Measurements from ENCODE around the gene FOCAD. TPM values are rescaled to one million over a fixed set of nuclear protein-coding genes. Genes with fewer than 3 reads are reported as not detected.

The FOCAD gene
- total RNA-seq, 2 donors from 2014 or later: 51.6 to 56.8 TPM

DNA sequence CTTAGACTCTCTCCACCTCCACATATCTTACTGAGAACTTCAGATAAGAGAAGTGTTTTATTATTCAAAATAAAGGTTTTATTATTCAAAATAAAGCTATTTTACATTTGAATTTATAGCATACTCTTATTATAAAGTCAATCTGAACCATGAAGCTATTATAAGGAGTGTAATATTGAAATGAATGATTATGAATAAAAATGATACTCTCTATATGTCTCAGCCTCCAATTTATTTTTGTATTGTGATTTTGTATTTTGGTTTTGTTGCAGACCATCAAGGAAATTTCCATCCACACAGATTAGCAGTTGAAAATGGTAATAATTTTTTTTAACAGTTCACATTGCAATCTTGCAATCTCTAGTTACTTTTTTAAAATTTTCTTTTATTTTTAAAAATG, 10.2 kb downstream of the FOCAD start:
- no peaks in the 10 kb centered on the region for H3K36me3 Mint-ChIP-seq (ENCODE audit: low read depth)
- no peaks in the 10 kb centered on the region for H3K27me3 Mint-ChIP-seq (ENCODE audit: insufficient read depth)
- Histone ChIP-seq H3K9ac (ENCODE audit: extremely low read depth, low read length, poor library complexity, severe bottlenecking) (no peak overlapping the region), H3K4me3 (ENCODE audit: low read length) (no peak overlapping the region), H3K4me1 (ENCODE audit: control insufficient read depth, insufficient read depth, low read length) (peaks cover 8% of the 10 kb centered on the region), H3K36me3 (ENCODE audit: control insufficient read depth, insufficient read depth, low read length) (peaks cover 5% of the 10 kb centered on the region), H3K27me3 (ENCODE audit: control insufficient read depth, insufficient read depth, low read length, poor library complexity, severe bottlenecking) (no peaks in the 10 kb centered on the region), H3K27ac (ENCODE audit: low read depth, low read length) (no peak overlapping the region), H3K9me3 (ENCODE audit: control insufficient read depth, low read length) (no peaks in the 10 kb centered on the region)
- DNase-seq: no peak
- TF ChIP-seq, protein P1, sequence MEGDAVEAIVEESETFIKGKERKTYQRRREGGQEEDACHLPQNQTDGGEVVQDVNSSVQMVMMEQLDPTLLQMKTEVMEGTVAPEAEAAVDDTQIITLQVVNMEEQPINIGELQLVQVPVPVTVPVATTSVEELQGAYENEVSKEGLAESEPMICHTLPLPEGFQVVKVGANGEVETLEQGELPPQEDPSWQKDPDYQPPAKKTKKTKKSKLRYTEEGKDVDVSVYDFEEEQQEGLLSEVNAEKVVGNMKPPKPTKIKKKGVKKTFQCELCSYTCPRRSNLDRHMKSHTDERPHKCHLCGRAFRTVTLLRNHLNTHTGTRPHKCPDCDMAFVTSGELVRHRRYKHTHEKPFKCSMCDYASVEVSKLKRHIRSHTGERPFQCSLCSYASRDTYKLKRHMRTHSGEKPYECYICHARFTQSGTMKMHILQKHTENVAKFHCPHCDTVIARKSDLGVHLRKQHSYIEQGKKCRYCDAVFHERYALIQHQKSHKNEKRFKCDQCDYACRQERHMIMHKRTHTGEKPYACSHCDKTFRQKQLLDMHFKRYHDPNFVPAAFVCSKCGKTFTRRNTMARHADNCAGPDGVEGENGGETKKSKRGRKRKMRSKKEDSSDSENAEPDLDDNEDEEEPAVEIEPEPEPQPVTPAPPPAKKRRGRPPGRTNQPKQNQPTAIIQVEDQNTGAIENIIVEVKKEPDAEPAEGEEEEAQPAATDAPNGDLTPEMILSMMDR (conservative IDR thresholded peaks at IDR 0.05): no peak
- no peaks in the 10 kb centered on the region for H3K9me3 Mint-ChIP-seq
- H3K27ac Mint-ChIP-seq: no peak overlapping the region
- peaks cover 15% of the 10 kb centered on the region for H3K4me1 Mint-ChIP-seq
- no peak overlapping the region for H3K4me3 Mint-ChIP-seq

- Histone ChIP-seq H3K9ac (ENCODE audit: extremely low read depth, low read length, poor library complexity, severe bottlenecking) (no peak overlapping the region), H3K27ac (ENCODE audit: low read depth, low read length) (no peak overlapping the region), H3K27me3 (ENCODE audit: control insufficient read depth, insufficient read depth, low read length, poor library complexity, severe bottlenecking) (no peaks in the 10 kb centered on the region), H3K4me1 (ENCODE audit: control insufficient read depth, insufficient read depth, low read length) (peaks cover 8% of the 10 kb centered on the region), H3K9me3 (ENCODE audit: control insufficient read depth, low read length) (no peaks in the 10 kb centered on the region), H3K4me3 (ENCODE audit: low read length) (no peak overlapping the region), H3K36me3 (ENCODE audit: control insufficient read depth, insufficient read depth, low read length) (peaks cover 5% of the 10 kb centered on the region)
- no peaks in the 10 kb centered on the region for H3K9me3 Mint-ChIP-seq
- H3K4me3 Mint-ChIP-seq: no peak overlapping the region
- WGBS, 2 experiments (ENCODE audit: insufficient coverage in 1 of 2, insufficient read length in 1 of 2): 85 to 100% methylated on average over 3 of the region's 3 CpGs
- no peak overlapping the region for H3K27ac Mint-ChIP-seq
- TF ChIP-seq, protein P1 (conservative IDR thresholded peaks at IDR 0.05): no peak
- H3K27me3 Mint-ChIP-seq (ENCODE audit: insufficient read depth): no peaks in the 10 kb centered on the region
- H3K36me3 Mint-ChIP-seq (ENCODE audit: low read depth): no peaks in the 10 kb centered on the region
- no peak for DNase-seq
- peaks cover 12% of the 10 kb centered on the region for H3K4me1 Mint-ChIP-seq
These were observed 13.1 kb downstream of the FOCAD start for GRCh38 chr9:20697021-20697719.

DNA sequence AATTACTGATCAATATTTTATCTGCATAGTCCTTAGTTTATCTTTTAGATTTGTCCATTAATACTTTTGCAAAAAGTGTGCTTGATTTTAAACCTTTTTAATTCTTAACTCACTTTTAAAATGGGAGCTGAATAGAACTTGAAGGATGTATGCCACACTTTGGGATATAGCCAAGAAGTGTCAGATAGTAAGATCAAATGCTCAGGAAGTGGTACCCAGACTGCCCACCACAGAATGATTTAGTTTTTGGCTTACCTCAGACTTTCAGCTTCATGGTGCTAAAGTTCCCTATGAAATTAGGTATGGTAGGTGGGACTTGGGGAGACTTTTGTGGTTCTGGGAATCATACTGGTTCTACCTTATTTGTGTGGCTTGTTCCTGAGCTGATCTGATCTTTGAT, 14.7 kb downstream of the FOCAD start:
- Mint-ChIP-seq H3K9me3 (no peaks in the 10 kb centered on the region), H3K36me3 (ENCODE audit: low read depth) (no peaks in the 10 kb centered on the region), H3K4me3 (no peak overlapping the region), H3K27me3 (ENCODE audit: insufficient read depth) (no peaks in the 10 kb centered on the region), H3K4me1 (peaks cover 15% of the 10 kb centered on the region), H3K27ac (no peak overlapping the region)
- no peak overlapping the region for H3K27ac ChIP-seq (ENCODE audit: low read depth, low read length)
- no peak overlapping the region for H3K9ac ChIP-seq (ENCODE audit: extremely low read depth, low read length, poor library complexity, severe bottlenecking)
- TF ChIP-seq, protein P1 (conservative IDR thresholded peaks at IDR 0.05): no peak
- peaks cover 2% of the 10 kb centered on the region for H3K4me1 ChIP-seq (ENCODE audit: control insufficient read depth, insufficient read depth, low read length)
- H3K36me3 ChIP-seq (ENCODE audit: control insufficient read depth, insufficient read depth, low read length): peaks cover 5% of the 10 kb centered on the region
- DNase-seq: no peak
- H3K27me3 ChIP-seq (ENCODE audit: control insufficient read depth, insufficient read depth, low read length, poor library complexity, severe bottlenecking): no peaks in the 10 kb centered on the region
- H3K4me3 ChIP-seq (ENCODE audit: low read length): no peak overlapping the region
- no peaks in the 10 kb centered on the region for H3K9me3 ChIP-seq (ENCODE audit: control insufficient read depth, low read length)
